C4-2B (cell line): ENCODE measurements around the gene OAT.
A peak's percentile ranks its signal among the peaks of the same experiment; 100 is the strongest.

ENCODE experiments used
- H3K27ac ChIP-seq: fragments of 450-650 bp; 2 replicates; pipeline ENCODE4 v1.5.1; 2017
- CTCF ChIP-seq: fragments of 450-650 bp; conservative IDR thresholded peaks from 2 replicates; pipeline ENCODE4 v1.5.1; 2017; ENCODE audit warnings: mild to moderate bottlenecking
- ZFX ChIP-seq: fragments of 450-650 bp; IDR thresholded peaks from 2 replicates; pipeline ENCODE4 v1.6.1; 2017

OAT gene

GRCh38 chr10:124367414-124367813, 51.3 kb downstream of the OAT start:
- no peak overlapping the region for H3K27ac ChIP-seq
- TF ChIP-seq CTCF (no peak), ZFX (no peak)

- TF ChIP-seq ZFX (no peak), CTCF (no peak)
- no peak overlapping the region for H3K27ac ChIP-seq
Measured at GRCh38 chr10:124366825-124367224, 51.9 kb downstream of the OAT start.

- TF ChIP-seq CTCF = no peak
- no peak for TF ChIP-seq ZFX
- no peak overlapping the region for H3K27ac ChIP-seq
Measured at GRCh38 chr10:124366343-124366742, 52.4 kb downstream of the OAT start.

GRCh38 chr10:124364674-124365073, 54.0 kb downstream of the OAT start:
- peak overlapping the region; percentile 15; the same call in 1 of the 2 replicates for H3K27ac ChIP-seq
- TF ChIP-seq ZFX (no peak), CTCF (no peak)

GRCh38 chr10:124362568-124362967, 56.2 kb downstream of the OAT start:
- no peak for TF ChIP-seq CTCF
- TF ChIP-seq ZFX = no peak
- no peak overlapping the region for H3K27ac ChIP-seq

GRCh38 chr10:124359336-124359832, 59.3 kb downstream of the OAT start:
- TF ChIP-seq CTCF = no peak
- H3K27ac ChIP-seq = no peak overlapping the region

GRCh38 chr10:124357561-124357885, 61.2 kb downstream of the OAT start:
- TF ChIP-seq ZFX (no peak), CTCF (no peak)
- H3K27ac ChIP-seq = no peak overlapping the region
